AG04449 (cell line): ENCODE data around the gene ZNF621.
A peak's percentile ranks its signal among the peaks of the same experiment; 100 is the strongest.

Experiments
- CTCF ChIA-PET: fragments of 350-600 bp; formaldehyde crosslinking; extraction: SDS; loops from one replicate; lab custom pipeline; 2021; ENCODE audit warnings: antibody characterized with exemption; lab: Yijun Ruan, JAX
- POLR2A ChIA-PET: fragments of 400-600, 350-600 bp; formaldehyde crosslinking; extraction: SDS; loops from one replicate; lab custom pipeline; 2020; ENCODE audit warnings: antibody characterized with exemption, inconsistent platforms; lab: Yijun Ruan, JAX
- DNase-seq: peaks from one replicate; pipeline ENCODE4 v3.0.0-alpha.2; 2010; ENCODE audit warnings: low read depth, low spot score
- H3K4me3 ChIP-seq: 2 replicates; pipeline ENCODE4 v1.5.1; 2011; ENCODE audit warnings: low read depth, mild to moderate bottlenecking, control low read depth, low read length
- TF ChIP-seq, protein P1 (sequence below): IDR thresholded peaks from one replicate; pipeline ENCODE4 v1.5.1; 2011; ENCODE audit warnings: mild to moderate bottlenecking, moderate library complexity, low read length, control low read depth, inconsistent platforms; ENCODE audit not compliant: insufficient read depth; ENCODE audit errors: missing control alignments

ZNF621 gene

DNA sequence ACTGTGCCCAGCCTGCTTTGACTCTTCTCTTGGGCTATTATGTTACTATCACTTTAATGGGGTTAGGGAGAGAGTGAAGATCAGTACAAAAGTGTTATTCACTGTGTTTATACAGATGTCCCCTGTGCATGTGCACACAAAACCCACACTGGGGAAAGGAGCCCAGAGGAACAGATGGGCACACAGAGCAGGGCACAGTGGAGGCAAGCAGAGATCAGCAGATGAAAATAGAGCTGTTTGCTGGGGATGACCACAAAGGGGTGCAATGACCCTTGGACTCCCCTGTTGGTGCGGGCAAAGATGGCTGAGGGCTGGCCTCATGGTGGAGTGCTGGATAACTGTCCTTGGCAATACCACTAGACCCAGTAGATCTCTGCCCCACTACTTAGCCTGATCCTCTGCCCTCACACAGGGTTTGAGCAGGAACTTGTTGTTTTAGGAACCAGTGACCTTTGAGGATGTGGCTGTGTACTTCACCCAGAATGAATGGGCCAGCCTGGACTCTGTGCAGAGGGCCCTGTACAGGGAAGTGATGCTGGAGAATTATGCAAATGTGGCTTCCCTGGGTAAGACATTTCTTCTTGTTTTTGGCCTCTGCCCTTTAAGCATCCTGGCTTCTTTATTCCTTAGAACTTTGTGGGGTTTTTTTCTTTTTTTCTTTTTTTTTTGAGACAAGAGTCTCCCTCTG is 13.6 kb upstream of the ZNF621 start:
- DNase-seq: no peak
- no peak overlapping the region for H3K4me3 ChIP-seq
- ChIA-PET POLR2A (no interaction called here), CTCF (no interaction called here)
- TF ChIP-seq, protein P1, sequence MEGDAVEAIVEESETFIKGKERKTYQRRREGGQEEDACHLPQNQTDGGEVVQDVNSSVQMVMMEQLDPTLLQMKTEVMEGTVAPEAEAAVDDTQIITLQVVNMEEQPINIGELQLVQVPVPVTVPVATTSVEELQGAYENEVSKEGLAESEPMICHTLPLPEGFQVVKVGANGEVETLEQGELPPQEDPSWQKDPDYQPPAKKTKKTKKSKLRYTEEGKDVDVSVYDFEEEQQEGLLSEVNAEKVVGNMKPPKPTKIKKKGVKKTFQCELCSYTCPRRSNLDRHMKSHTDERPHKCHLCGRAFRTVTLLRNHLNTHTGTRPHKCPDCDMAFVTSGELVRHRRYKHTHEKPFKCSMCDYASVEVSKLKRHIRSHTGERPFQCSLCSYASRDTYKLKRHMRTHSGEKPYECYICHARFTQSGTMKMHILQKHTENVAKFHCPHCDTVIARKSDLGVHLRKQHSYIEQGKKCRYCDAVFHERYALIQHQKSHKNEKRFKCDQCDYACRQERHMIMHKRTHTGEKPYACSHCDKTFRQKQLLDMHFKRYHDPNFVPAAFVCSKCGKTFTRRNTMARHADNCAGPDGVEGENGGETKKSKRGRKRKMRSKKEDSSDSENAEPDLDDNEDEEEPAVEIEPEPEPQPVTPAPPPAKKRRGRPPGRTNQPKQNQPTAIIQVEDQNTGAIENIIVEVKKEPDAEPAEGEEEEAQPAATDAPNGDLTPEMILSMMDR: no peak

DNA sequence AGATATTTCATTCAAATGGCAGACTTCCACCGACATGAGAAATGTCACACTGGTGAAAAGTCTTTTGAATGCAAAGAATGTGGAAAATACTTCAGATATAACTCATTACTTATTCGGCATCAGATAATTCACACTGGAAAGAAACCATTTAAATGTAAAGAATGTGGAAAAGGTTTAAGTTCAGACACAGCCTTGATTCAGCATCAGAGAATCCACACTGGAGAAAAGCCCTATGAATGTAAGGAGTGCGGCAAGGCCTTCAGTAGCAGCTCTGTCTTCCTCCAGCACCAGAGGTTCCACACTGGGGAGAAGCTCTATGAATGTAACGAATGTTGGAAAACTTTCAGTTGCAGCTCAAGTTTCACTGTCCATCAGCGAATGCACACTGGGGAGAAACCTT is 8.6 kb upstream of the ZNF621 start:
- TF ChIP-seq, protein P1: no peak
- peak; percentile 77 for DNase-seq
- ChIA-PET CTCF (interaction anchor here (1.0 kb wide), 1 partner anchor 188 kb away, joined by 3 read pairs; no protein-coding TSS in a partner anchor), POLR2A (interaction anchor here (0.6 to 1.2 kb wide), 2 partner anchors 8 to 59 kb away, joined by 4 to 5 read pairs; partner anchors contain the start of genes RPL14 and ZNF621)
- H3K4me3 ChIP-seq: no peak overlapping the region

DNA sequence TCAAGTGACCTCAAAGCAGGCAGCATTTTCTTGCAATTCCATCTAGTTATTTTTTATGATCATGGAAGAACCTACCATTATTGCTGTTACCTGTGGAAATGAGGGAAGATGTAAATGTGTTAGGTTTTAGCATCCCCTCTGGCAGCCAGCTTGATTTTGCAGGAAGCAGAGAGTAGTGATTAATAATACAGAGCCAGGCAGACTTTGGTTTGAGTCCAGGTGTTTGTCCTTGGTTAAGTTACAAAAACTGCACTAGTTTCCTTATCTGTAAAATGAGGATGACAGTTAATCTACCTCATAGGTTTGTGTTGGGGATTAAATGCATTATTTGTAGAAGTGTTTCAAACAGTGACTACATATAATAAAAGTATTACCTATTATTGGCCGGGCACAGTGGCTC is 6.7 kb upstream of the ZNF621 start:
- ChIA-PET CTCF (no interaction called here), POLR2A (no interaction called here)
- H3K4me3 ChIP-seq: no peak overlapping the region
- DNase-seq: no peak
- TF ChIP-seq, protein P1: no peak

DNA sequence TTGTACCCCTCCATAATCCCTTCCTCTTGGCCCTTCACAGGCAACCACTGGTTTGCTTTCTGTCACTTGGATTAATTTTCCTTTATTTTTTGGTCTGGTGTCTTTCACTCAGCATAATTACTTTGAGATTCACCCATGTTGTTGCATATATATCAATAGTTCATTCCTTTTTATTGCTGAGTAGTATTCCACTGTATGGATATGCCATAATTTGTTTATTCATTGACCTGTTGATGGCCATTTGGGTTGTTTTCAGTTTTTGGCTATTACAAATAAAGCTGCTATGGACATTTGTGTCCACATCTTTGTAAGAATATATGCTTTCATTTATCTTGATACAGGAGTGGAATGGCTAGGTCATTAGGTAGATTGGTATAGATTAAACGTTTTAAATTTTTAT is 5.9 kb upstream of the ZNF621 start:
- ChIA-PET POLR2A (interaction anchor here (0.7 kb wide), 1 partner anchor 1165 kb away, joined by 3 read pairs; no protein-coding TSS in a partner anchor), CTCF (interaction anchor here (0.8 to 1.1 kb wide), 2 partner anchors 11 to 1361 kb away, joined by 3 read pairs; no protein-coding TSS in a partner anchor)
- H3K4me3 ChIP-seq: no peak overlapping the region
- DNase-seq: no peak
- TF ChIP-seq, protein P1: no peak

DNA sequence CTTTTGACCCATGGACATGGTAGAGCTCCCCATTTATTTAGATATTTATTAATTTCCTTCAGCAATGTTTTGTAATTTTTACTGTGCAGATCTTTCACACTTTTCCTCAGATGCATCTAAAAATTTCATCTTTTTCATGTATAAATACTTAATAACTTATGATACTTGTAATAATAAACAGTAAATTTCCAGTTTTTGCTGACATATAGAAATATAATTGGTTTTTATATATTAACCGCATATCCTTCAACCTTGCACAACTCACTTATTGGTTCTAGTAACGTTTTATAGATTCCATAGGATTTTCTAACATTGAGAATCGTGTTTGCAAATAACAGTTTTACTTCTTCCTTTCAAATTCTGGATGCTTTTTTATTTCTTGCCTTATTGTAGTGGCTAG is 3.5 kb upstream of the ZNF621 start:
- CTCF ChIA-PET: interaction anchor here (0.9 kb wide), 1 partner anchor 56 kb away, joined by 3 read pairs; no protein-coding TSS in a partner anchor

DNA sequence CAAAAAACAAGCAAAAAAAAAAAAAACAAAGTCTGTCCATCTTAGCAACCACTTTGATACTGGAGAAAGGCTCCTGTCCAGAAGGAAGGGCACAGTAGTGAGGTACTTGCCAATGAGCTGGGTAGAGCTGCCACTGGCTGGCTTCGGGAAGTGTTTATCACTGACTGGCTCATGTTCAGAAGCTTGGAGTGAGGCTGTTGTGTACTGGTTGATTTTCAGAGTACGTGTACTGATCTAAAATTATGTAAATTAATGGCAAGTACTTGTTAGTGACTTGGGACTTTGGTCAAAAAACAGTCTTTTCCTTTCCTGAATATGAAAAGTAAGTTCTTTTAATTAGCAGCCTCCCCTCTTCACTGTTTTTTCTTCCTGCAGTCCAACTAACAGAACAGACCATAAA is 979 bp upstream of the ZNF621 start:
- ChIA-PET POLR2A (interaction anchor here (1.1 to 1.4 kb wide), 2 partner anchors 7 to 47 kb away, joined by 5 read pairs; partner anchors contain the start of gene ZNF619), CTCF (interaction anchor here (0.6 to 1.0 kb wide), 2 partner anchors 195 to 215 kb away, joined by 3 read pairs; no protein-coding TSS in a partner anchor)
- no peak for DNase-seq
- TF ChIP-seq, protein P1: no peak
- no peak overlapping the region for H3K4me3 ChIP-seq

More for the DNA sequence above, 3.5 kb upstream of the ZNF621 start:
- no peak overlapping the region for H3K4me3 ChIP-seq
- no peak for DNase-seq
- TF ChIP-seq, protein P1: no peak
- POLR2A ChIA-PET: no interaction called here
